Measurements from ENCODE around the gene ASCC3.

The ASCC3 gene

DNA sequence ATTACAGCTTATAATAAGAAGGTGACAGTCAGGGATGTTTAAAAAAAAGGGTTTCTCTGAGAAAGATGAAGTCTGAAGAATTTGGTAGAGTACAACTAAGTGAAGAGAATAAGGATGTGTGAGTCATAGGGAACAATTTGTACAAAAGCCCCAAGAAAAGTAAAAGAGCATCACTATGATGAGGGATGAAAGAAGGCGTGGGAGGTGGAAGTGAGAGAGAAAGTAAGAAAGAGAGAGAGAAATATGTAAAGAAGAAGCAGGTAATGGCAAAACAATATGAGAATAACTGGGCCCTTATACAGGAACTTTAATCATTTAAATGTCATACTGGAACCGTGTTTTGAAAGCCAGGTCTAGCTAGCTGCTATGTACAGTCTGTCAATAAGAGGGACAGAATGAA, 179.4 kb downstream of the ASCC3 start:
- no peaks in the 10 kb centered on the region for H3K36me3 ChIP-seq (ENCODE audit: control insufficient read depth, insufficient read depth, low read length)
- no peaks in the 10 kb centered on the region for H3K9me3 ChIP-seq (ENCODE audit: control insufficient read depth, low read length)
- TF ChIP-seq, protein P1, sequence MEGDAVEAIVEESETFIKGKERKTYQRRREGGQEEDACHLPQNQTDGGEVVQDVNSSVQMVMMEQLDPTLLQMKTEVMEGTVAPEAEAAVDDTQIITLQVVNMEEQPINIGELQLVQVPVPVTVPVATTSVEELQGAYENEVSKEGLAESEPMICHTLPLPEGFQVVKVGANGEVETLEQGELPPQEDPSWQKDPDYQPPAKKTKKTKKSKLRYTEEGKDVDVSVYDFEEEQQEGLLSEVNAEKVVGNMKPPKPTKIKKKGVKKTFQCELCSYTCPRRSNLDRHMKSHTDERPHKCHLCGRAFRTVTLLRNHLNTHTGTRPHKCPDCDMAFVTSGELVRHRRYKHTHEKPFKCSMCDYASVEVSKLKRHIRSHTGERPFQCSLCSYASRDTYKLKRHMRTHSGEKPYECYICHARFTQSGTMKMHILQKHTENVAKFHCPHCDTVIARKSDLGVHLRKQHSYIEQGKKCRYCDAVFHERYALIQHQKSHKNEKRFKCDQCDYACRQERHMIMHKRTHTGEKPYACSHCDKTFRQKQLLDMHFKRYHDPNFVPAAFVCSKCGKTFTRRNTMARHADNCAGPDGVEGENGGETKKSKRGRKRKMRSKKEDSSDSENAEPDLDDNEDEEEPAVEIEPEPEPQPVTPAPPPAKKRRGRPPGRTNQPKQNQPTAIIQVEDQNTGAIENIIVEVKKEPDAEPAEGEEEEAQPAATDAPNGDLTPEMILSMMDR (IDR thresholded peaks at IDR 0.05): no peak
- no peak overlapping the region for H3K9ac ChIP-seq
- no peaks in the 10 kb centered on the region for H3K4me1 ChIP-seq
- no peak overlapping the region for H3K4me2 ChIP-seq (ENCODE audit: low read length)
- H3K27me3 ChIP-seq (ENCODE audit: control insufficient read depth, insufficient read depth, low read length): no peaks in the 10 kb centered on the region
- no peak overlapping the region for H3K27ac ChIP-seq
- no peak overlapping the region for H2AFZ ChIP-seq
- H3K4me3 ChIP-seq (ENCODE audit: low read depth, low read length): no peak overlapping the region
- no peaks in the 10 kb centered on the region for H3K79me2 ChIP-seq

DNA sequence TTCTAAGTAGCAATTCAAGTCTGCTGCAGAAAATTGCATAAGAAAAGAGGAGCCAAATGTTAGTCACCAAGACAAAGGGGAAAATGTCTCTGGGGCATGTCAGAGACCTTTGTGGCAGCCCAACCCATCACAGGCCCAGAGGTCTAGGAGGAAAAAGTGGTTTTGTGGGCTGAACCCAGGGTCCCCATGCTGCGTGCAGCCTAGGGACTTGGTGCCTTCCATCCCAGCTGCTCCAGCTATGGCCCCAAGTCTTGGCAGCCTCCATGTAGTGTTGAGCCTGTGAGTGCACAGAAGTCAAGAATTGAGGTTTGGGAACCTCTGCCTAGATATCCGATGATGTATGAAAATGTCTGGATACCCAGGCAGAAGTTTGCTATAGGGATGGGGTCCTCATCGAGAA, 181.1 kb downstream of the ASCC3 start:
- Histone ChIP-seq H3K79me2 (no peaks in the 10 kb centered on the region), H3K27ac (no peak overlapping the region), H3K9me3 (ENCODE audit: control insufficient read depth, low read length) (no peaks in the 10 kb centered on the region), H3K36me3 (ENCODE audit: control insufficient read depth, insufficient read depth, low read length) (no peaks in the 10 kb centered on the region), H2AFZ (no peak overlapping the region), H3K9ac (no peak overlapping the region), H3K4me2 (ENCODE audit: low read length) (no peak overlapping the region), H3K27me3 (ENCODE audit: control insufficient read depth, insufficient read depth, low read length) (no peaks in the 10 kb centered on the region), H3K4me1 (no peaks in the 10 kb centered on the region), H3K4me3 (ENCODE audit: low read depth, low read length) (no peak overlapping the region)
- TF ChIP-seq, protein P1 (IDR thresholded peaks at IDR 0.05): no peak

DNA sequence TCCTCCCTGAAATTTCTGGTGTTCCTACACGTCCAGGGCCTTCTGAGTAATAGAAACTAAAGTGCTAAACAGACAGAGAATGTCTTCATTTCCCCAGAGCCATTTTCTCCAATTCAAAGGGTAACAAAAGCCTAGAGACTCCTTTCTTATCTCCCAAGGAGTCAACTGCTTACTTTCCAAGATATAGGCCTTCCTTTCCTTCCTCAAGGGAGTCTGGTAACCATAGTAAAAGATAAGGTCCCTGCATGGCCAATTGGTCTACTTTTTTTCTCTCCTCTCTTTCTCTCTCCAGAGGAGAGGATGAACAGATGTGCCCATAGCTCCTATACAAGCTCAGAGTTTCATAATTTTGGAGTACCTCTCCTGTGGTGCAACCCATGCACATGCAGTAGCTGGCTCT, 185.7 kb downstream of the ASCC3 start:
- H3K9me3 ChIP-seq (ENCODE audit: control insufficient read depth, low read length): no peaks in the 10 kb centered on the region

DNA sequence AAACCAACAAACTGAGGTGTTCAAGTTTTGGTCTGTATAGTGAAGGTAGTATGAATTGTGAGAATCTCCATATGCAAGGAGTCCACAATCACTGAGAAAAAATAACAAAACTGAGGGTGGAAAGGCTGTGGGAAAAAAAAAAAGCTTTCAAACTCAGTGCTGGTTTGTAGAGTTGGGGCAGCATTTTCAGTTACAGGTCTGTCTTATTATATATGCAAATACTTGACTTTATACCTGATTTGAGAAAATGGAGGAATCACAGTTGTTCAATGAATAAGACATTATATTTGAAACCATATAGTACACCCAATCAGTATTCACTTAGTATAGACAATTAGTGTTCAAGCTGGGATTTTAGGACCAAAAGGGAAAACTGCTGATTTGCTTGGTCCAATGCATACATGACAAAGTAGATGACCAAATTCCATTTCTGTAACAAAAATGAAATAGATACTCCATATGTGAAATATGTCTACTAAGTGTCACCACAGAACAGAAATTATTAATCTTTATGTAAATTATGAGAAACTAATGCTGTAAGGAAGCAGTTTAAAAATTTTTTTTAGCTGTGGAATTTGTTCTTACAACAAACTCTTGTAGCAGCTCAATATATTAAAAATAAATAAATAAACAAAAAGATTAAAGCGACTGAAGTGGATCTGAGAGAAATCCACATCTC, 187.7 kb downstream of the ASCC3 start:
- TF ChIP-seq, protein P1 (IDR thresholded peaks at IDR 0.05): no peak
- no peaks in the 10 kb centered on the region for H3K36me3 ChIP-seq (ENCODE audit: control insufficient read depth, insufficient read depth, low read length)

More for the DNA sequence above, 185.7 kb downstream of the ASCC3 start:
- Histone ChIP-seq H3K27me3 (ENCODE audit: control insufficient read depth, insufficient read depth, low read length) (no peaks in the 10 kb centered on the region), H3K9ac (no peak overlapping the region), H3K4me1 (no peaks in the 10 kb centered on the region), H3K27ac (no peak overlapping the region), H3K36me3 (ENCODE audit: control insufficient read depth, insufficient read depth, low read length) (no peaks in the 10 kb centered on the region), H3K4me2 (ENCODE audit: low read length) (no peak overlapping the region), H2AFZ (no peak overlapping the region), H3K4me3 (ENCODE audit: low read depth, low read length) (no peak overlapping the region), H3K79me2 (no peaks in the 10 kb centered on the region)
- TF ChIP-seq, protein P1 (IDR thresholded peaks at IDR 0.05): no peak

DNA sequence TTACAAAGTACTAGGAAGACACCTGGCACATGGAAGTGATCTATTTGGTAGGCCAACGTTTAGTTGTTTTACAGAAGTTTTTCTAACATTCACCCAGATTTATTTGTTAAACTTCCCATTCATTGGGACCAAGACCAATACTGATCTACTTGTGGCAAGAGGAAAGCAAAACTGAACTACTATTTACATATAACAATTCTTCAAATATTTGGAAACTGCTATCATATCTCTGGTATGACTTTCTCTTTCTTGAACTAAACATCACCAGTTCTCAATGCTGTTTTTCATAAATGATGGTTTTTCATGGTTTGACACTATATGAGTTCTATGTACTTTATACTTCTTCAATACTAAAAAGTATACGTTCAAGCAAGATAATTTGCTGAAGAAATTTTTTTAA, 189.2 kb downstream of the ASCC3 start:
- Histone ChIP-seq H3K4me3 (ENCODE audit: low read depth, low read length) (no peak overlapping the region), H3K79me2 (no peaks in the 10 kb centered on the region), H3K36me3 (ENCODE audit: control insufficient read depth, insufficient read depth, low read length) (no peaks in the 10 kb centered on the region), H2AFZ (no peak overlapping the region), H3K9ac (no peak overlapping the region), H3K27ac (no peak overlapping the region), H3K27me3 (ENCODE audit: control insufficient read depth, insufficient read depth, low read length) (no peaks in the 10 kb centered on the region), H3K4me2 (ENCODE audit: low read length) (no peak overlapping the region), H3K9me3 (ENCODE audit: control insufficient read depth, low read length) (no peaks in the 10 kb centered on the region), H3K4me1 (no peaks in the 10 kb centered on the region)
- TF ChIP-seq, protein P1 (IDR thresholded peaks at IDR 0.05): no peak

More for the DNA sequence above, 187.7 kb downstream of the ASCC3 start:
- H3K9ac ChIP-seq: no peak overlapping the region
- no peaks in the 10 kb centered on the region for H3K79me2 ChIP-seq
- H3K27me3 ChIP-seq (ENCODE audit: control insufficient read depth, insufficient read depth, low read length): no peaks in the 10 kb centered on the region
- no peak overlapping the region for H3K4me2 ChIP-seq (ENCODE audit: low read length)
- H3K4me1 ChIP-seq: no peaks in the 10 kb centered on the region
- no peak overlapping the region for H3K27ac ChIP-seq
- no peak overlapping the region for H3K4me3 ChIP-seq (ENCODE audit: low read depth, low read length)
- no peak overlapping the region for H2AFZ ChIP-seq
- H3K9me3 ChIP-seq (ENCODE audit: control insufficient read depth, low read length): no peaks in the 10 kb centered on the region
